CD4-positive, alpha-beta T cell (primary cell): ENCODE measurements around the gene IQSEC1. TPM values are rescaled to one million over a fixed set of nuclear protein-coding genes. Genes with fewer than 3 reads are reported as not detected.

Experiments used
- ATAC-seq: fragments of 200-7000 bp; cut with Tn5 transposase; one replicate; pipeline ENCODE4 v1.10.0; 2022; ENCODE audit warnings: mild to moderate bottlenecking; ENCODE audit not compliant: poor library complexity
- CTCF ChIA-PET: fragments of 350-600 bp; sonication (Branson Sonifier 250); formaldehyde crosslinking; loops from one replicate; lab custom pipeline; 2021; ENCODE audit warnings: antibody characterized with exemption, inconsistent platforms; lab: Charles Lee
- POLR2A ChIA-PET: fragments of 350-600 bp; sonication (Branson Sonifier 250); formaldehyde crosslinking; loops from one replicate; lab custom pipeline; 2021; ENCODE audit warnings: antibody characterized with exemption, inconsistent platforms; lab: Charles Lee
- DNase-seq, 14 experiments: peaks; one replicate each; pipeline ENCODE4 v3.0.0-alpha.2; 2013 to 2020; ENCODE audit warnings: mixed read lengths in 2 of 14
- H3K27ac ChIP-seq, 2 donors: one replicate each; pipeline versions ENCODE4 v1.5.1 to v1.7.0; 2013; ENCODE audit warnings: low read length in 2 of 2, low read depth in 1 of 2, mild to moderate bottlenecking in 1 of 2
- H3K27me3 ChIP-seq, 2 experiments: 1 replicate in 1 of 2; 2 replicates in 1 of 2; pipeline versions ENCODE4 v1.6.1 to v1.7.0; 2013; ENCODE audit warnings: low read length in 2 of 2, control low read depth in 1 of 2, mild to moderate bottlenecking in 1 of 2, moderate library complexity in 1 of 2; ENCODE audit not compliant: insufficient read depth in 2 of 2, control insufficient read depth in 1 of 2
- H3K36me3 ChIP-seq: one replicate; pipeline ENCODE4 v1.6.1; 2013; ENCODE audit warnings: low read length, control low read depth; ENCODE audit not compliant: insufficient read depth
- H3K4me1 ChIP-seq: one replicate; pipeline ENCODE4 v1.6.1; 2013; ENCODE audit warnings: low read length, control low read depth; ENCODE audit not compliant: insufficient read depth
- H3K4me3 ChIP-seq: one replicate; pipeline ENCODE4 v1.5.1; 2013; ENCODE audit warnings: mild to moderate bottlenecking, low read length, moderate library complexity
- H3K9me3 ChIP-seq, 2 experiments: 1 replicate in 1 of 2; 2 replicates in 1 of 2; pipeline versions ENCODE4 v1.6.1 to v1.7.0; 2013; ENCODE audit warnings: low read length in 2 of 2, mild to moderate bottlenecking in 2 of 2, control low read depth in 1 of 2, moderate library complexity in 1 of 2; ENCODE audit not compliant: control insufficient read depth in 1 of 2, insufficient read depth in 1 of 2
- H3K27ac Mint-ChIP-seq: one replicate; pipeline ENCODE4 v1.8.0; 2020; ENCODE audit warnings: mixed read lengths
- H3K27me3 Mint-ChIP-seq: one replicate; pipeline ENCODE4 v1.8.0; 2021; ENCODE audit warnings: mixed read lengths
- H3K36me3 Mint-ChIP-seq: one replicate; pipeline ENCODE4 v1.8.0; 2021; ENCODE audit warnings: low read depth, mixed read lengths
- H3K4me1 Mint-ChIP-seq: one replicate; pipeline ENCODE4 v1.8.0; 2021; ENCODE audit warnings: low read depth, mixed read lengths
- H3K4me3 Mint-ChIP-seq: one replicate; pipeline ENCODE4 v1.8.0; 2020; ENCODE audit warnings: mild to moderate bottlenecking, mixed read lengths
- H3K9me3 Mint-ChIP-seq: one replicate; pipeline ENCODE4 v1.8.0; 2020; ENCODE audit warnings: mixed read lengths
- intact Hi-C, 2 experiments: fragments of 100-400 bp; cut with DNase I in 1 of 2; cut with micrococcal nuclease in 1 of 2; formaldehyde crosslinking; loops; one replicate each; pipeline versions ENCODE4 v1.15.1 to v1.9.0; 2023 to 2025; cut with DNase I, micrococcal nuclease
- total RNA-seq, 174 experiments: library from RNA in 2 of 174; stranded (reverse) in 2 of 174; gene quantifications; one replicate each; pipeline ENCODE4 v1.2.3 and lab custom pipeline; 2021 to 2026
- TF ChIP-seq, protein P1 (sequence below): fragments of 200-600 bp; IDR thresholded peaks from one replicate; pipeline ENCODE4 v1.8.0; 2022; ENCODE audit warnings: antibody characterized with exemption, mild to moderate bottlenecking

The IQSEC1 gene
- total RNA-seq, 2 experiments from 2014 or later: 102 to 108 TPM

DNA sequence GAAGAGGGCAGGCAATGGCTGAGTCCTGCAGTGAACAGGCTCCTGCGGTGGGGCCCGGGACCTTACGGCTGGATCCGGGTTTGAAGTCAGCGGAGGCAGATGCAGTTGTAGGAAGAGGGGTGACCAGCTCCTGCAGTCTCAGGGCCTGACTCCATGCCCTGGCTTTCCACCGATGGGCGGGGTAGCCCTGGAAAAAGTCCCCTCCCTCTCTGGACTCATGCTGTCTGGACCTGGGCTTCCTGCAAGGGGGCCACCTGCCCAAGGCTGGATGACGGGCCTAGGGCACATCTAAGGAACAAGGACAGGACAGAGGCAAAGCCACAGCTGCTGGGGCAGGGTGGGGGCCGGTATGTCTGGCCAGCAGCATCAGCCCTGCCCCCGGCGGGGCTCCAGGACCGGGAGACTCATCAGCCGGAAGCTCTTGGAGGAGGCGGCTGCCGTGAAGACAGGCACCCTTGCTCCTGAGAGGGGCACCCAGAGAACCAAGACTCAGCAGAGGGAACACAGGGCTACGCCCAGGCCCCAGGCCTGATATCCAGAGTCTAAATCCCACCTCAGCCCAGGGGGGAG is 12.8 kb downstream of the IQSEC1 start:
- H3K4me1 Mint-ChIP-seq: no peaks in the 10 kb centered on the region
- CTCF ChIA-PET: no interaction called here
- TF ChIP-seq, protein P1, sequence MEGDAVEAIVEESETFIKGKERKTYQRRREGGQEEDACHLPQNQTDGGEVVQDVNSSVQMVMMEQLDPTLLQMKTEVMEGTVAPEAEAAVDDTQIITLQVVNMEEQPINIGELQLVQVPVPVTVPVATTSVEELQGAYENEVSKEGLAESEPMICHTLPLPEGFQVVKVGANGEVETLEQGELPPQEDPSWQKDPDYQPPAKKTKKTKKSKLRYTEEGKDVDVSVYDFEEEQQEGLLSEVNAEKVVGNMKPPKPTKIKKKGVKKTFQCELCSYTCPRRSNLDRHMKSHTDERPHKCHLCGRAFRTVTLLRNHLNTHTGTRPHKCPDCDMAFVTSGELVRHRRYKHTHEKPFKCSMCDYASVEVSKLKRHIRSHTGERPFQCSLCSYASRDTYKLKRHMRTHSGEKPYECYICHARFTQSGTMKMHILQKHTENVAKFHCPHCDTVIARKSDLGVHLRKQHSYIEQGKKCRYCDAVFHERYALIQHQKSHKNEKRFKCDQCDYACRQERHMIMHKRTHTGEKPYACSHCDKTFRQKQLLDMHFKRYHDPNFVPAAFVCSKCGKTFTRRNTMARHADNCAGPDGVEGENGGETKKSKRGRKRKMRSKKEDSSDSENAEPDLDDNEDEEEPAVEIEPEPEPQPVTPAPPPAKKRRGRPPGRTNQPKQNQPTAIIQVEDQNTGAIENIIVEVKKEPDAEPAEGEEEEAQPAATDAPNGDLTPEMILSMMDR: no peak

DNA sequence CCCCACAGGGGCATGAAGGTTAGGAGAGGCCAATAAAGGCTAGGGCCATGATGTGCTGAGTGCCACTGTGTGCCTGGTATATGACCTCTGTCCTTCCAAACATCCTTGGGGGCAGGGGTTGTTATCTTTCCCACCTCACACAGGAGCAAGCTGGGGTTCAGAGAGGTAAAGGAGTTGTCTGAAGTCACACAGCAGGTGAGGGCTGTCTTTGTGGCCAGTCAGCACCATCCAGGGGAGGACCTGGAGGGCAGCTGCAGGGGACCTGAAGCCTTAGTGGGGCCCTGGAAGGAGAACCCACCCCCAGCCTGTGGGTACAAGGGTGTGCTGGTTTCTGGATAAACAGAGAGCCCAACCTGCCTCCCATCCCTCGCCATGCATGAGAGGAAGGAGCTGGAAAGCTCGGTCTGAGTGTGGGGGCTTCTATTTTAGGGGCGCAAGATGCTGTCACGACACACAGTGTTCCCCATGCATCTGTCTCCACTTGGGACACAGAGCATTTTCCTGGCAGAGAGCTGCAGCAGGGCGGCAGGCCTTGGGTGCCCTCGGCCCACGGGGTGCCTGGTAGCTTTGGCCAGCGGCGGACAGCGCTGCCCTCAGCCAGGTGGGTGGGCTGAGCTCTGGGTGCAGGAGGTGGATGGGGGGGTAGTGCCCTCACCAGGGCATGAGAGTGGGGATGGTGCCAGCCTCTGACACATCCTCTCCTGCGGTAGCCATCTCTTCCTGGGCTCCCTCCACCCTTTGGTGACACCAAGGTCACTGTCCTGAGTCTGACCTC is 14.7 kb downstream of the IQSEC1 start:
- Histone ChIP-seq H3K27me3 (peaks cover 0 to 3% of the 10 kb centered on the region in 2 experiments), H3K4me1 (no peaks in the 10 kb centered on the region), H3K36me3 (no peaks in the 10 kb centered on the region), H3K27ac (no peak overlapping the region), H3K4me3 (no peak overlapping the region), H3K9me3 (no peaks in the 10 kb centered on the region)
- intact Hi-C loops: no loop called here
- DNase-seq (no peak), ATAC-seq (no peak)
- Mint-ChIP-seq H3K27ac (no peak overlapping the region), H3K9me3 (no peaks in the 10 kb centered on the region), H3K4me3 (no peak overlapping the region), H3K36me3 (no peaks in the 10 kb centered on the region), H3K27me3 (no peaks in the 10 kb centered on the region), H3K4me1 (no peaks in the 10 kb centered on the region)
- ChIA-PET CTCF (no interaction called here), POLR2A (no interaction called here)
- TF ChIP-seq, protein P1: no peak

More for the DNA sequence above, 12.8 kb downstream of the IQSEC1 start:
- Histone ChIP-seq H3K27me3 (no peaks in the 10 kb centered on the region), H3K27ac (no peak overlapping the region), H3K4me3 (no peak overlapping the region), H3K9me3 (no peaks in the 10 kb centered on the region), H3K36me3 (no peaks in the 10 kb centered on the region), H3K4me1 (no peaks in the 10 kb centered on the region)
- no peak overlapping the region for H3K4me3 Mint-ChIP-seq
- H3K27ac Mint-ChIP-seq: no peak overlapping the region
- no peaks in the 10 kb centered on the region for H3K36me3 Mint-ChIP-seq
- ATAC-seq (no peak), DNase-seq (no peak)
- H3K27me3 Mint-ChIP-seq: no peaks in the 10 kb centered on the region
- H3K9me3 Mint-ChIP-seq: no peaks in the 10 kb centered on the region
- POLR2A ChIA-PET: no interaction called here
- intact Hi-C loops: no loop called here

GRCh38 chr3:13057282-13058040 is 15.8 kb downstream of the IQSEC1 start:
- Histone ChIP-seq H3K27me3 (peaks cover 0 to 3% of the 10 kb centered on the region in 2 experiments), H3K4me1 (no peaks in the 10 kb centered on the region), H3K36me3 (no peaks in the 10 kb centered on the region), H3K27ac (no peak overlapping the region), H3K9me3 (no peaks in the 10 kb centered on the region), H3K4me3 (no peak overlapping the region)
- DNase-seq: no peak
- H3K36me3 Mint-ChIP-seq: no peaks in the 10 kb centered on the region
- H3K27ac Mint-ChIP-seq: no peak overlapping the region
- H3K27me3 Mint-ChIP-seq: no peaks in the 10 kb centered on the region
- TF ChIP-seq, protein P1: no peak
- no peak for ATAC-seq
- no peak overlapping the region for H3K4me3 Mint-ChIP-seq
- intact Hi-C loops: no loop called here
- ChIA-PET POLR2A (no interaction called here), CTCF (no interaction called here)
- no peaks in the 10 kb centered on the region for H3K9me3 Mint-ChIP-seq
- no peaks in the 10 kb centered on the region for H3K4me1 Mint-ChIP-seq
